ENCODE data around the gene COPS8.

The COPS8 gene

DNA sequence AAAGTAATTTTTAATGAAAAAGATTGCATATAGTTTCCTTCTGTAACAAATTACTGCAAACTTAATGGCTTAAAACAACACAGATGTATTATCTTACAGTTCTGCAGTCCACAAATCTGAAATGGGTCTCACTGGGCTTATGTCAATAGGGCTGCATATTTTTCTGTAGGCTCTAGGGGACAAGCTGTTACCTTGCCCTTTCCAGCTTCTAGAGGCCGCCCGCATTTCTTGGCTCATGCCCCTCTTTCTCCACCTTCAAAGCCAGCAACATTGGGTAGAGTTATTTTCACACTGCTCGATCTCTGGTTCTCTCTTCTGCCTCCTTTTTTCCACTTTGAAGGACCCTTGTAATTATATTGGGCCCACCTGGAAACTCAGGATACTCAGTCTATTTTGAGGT, 16.7 kb downstream of the COPS8 start:
- DNase-seq = no peak

- no peak for DNase-seq
Measured at GRCh38 chr2:237109421-237109934, 23.8 kb downstream of the COPS8 start.

DNA sequence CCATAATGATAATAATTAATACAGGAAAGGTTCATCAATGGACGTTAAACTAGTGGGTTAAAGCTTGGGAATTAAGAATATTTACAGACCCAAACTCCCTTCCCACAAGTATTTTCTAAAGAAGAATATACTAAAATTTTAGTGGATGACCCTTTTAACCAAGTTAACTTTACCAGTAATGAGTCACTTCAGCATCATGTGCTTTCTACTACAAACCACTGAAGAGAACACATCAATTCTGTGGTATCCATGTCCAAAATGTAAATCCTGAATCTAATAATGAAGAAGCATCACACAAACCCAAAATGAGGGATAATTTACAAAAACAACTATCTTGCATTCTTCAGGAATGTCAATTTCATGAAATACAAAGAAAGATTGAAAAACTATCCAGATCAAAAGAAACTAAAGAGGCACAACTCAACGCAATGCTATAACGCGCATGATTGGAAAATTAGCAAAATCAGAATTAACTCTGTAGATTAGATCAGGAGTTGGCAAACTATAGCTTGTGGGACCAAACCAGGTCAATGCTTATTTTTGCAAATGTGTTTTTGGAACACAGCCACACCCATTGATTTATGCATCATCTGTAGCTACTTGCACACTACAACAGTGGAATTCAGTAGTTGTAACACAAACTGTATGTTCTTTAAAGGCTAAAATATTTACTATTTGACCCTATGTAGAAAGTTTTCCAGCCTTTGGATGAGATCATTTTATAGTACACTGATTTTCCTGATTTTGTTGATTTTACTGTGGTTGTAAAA, 27.5 kb downstream of the COPS8 start:
- DNase-seq = no peak

DNA sequence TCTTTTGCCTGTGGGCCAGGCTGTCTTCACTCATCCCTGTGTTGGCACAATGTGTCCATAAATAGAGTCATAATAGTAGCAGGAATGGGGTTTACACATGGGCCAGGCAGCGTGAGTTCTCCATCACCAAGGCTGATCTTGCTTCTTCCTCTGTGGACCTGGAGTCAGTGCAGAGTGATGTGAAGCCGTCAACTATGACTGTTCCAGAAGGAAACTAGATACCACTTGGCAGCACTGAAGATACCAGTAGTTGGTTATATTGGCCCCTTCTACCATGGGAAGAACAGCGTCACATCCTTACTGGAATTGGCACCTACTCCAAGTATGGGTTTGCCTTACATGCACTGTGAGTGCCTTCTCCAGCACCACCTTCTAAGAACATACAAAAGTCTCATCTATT, 30.2 kb downstream of the COPS8 start:
- DNase-seq = no peak

DNA sequence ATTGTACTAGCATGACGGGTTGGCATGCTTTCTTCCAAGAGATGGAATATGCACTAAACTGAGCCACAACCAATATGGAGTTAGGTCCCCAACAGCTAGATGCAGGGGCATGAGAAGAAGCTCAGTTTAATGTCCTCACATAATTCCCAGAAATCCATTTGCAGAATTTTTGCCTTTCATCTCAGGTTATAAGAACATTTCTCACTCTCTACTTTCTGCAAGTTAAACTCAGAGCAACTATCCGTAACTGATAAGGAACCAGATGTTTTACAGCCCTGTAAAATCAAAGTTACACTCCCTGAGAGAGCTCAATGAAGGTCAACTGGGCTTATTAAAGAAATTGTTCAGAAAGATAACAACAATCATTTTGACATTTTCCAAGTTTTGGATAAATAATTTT, 30.7 kb downstream of the COPS8 start:
- DNase-seq = no peak

DNA sequence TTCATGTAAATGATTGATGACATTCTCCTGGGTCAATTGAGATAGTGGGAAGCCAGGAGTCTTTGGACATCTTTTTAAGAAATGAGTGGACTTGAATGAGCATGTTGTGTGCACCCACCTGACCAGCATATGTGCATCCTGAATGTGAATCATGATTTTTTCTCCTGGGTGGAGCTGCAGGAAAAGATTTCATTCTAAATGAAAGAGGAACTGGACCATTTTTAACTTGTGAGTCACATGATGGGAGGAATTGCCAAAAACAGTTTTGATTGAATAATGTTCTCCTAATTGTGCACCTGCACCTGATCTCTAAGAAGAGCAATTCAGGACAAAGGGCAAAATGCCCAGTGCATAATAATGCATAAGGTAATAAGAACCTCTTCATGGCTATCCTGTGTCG, 32.3 kb downstream of the COPS8 start:
- no peak for DNase-seq

GRCh38 chr2:237118561-237119155, 33.0 kb downstream of the COPS8 start:
- no peak for DNase-seq

GRCh38 chr2:237120916-237121315, 35.2 kb downstream of the COPS8 start:
- DNase-seq = no peak

DNA sequence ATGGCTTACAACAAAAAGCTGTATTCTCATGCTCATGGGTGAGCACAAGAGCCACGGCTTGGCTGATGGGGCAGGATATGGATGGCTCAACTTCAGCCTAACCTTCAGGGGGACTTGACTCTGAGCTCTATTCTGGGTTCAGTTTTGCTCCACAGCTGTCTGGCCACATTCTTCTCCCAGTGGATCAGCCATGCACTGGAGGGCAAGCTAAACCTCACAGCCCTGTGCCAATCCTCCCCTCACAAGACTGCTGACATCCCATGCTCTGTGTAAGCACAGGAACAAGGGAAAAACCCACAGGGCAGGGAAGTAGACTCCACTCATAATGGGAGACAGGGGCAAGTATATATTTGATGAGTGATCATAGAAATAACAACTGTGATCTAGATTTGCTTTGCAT, 35.6 kb downstream of the COPS8 start:
- DNase-seq = no peak

- DNase-seq = peak; percentile 28
Measured at GRCh38 chr2:237122214-237122666, 36.6 kb downstream of the COPS8 start.

DNA sequence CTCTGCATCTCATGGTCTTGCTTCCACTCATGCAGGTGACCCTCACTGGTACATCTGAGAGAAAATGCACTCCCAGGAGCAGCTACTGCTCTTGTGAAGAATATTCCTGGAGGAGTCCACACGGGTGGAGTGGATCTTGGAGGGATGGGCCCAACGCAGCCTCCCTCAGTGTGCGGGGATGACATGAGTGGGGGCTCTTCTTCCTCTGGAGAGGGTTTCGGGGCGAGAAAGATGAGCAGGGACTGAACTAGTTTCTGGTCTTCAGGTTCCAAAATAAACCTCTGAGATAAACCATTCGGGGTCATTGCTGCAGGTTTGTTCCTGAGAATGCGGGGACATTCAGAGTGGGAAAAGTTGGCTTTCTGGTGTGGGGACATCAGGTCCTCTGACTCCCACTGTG, 39.1 kb downstream of the COPS8 start:
- no peak for DNase-seq

- DNase-seq = no peak
Measured at GRCh38 chr2:237125967-237126366, 40.3 kb downstream of the COPS8 start.

- DNase-seq = no peak
Measured at GRCh38 chr2:237126519-237127174, 41.0 kb downstream of the COPS8 start.

- no peak for DNase-seq
Measured at GRCh38 chr2:237128026-237128703, 42.5 kb downstream of the COPS8 start.

GRCh38 chr2:237128845-237129592, 43.3 kb downstream of the COPS8 start:
- no peak for DNase-seq

DNA sequence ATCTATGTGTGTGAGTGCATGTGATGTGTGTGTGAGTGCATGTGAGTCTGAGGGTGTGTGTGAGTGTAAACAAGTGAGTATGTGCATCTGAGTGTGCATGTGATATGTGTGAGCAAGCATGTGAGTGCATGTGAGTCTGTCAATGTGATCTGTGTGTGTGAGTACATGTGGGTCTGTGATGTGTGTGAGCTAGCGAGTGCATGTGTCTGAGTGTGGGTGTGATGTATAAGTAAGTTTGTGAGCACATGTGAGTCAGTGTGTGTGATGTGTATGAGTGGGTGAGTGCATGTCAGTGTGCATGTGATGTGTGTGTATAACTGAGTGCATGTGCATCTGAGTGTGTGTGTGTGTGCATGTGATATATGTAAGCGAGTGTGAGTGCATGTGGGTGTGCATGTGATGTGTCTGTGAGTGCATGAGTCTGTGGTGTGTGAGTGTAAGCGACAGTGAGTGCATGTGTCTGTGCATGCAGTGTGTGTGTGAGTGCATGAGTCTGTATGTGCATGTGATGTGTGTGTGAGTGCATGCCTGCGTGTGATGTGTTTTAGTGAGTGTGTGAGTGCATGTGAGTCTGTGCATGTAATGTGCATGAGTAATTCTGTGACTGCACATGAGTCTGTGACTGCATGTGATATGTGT, 44.1 kb downstream of the COPS8 start:
- no peak for DNase-seq

DNA sequence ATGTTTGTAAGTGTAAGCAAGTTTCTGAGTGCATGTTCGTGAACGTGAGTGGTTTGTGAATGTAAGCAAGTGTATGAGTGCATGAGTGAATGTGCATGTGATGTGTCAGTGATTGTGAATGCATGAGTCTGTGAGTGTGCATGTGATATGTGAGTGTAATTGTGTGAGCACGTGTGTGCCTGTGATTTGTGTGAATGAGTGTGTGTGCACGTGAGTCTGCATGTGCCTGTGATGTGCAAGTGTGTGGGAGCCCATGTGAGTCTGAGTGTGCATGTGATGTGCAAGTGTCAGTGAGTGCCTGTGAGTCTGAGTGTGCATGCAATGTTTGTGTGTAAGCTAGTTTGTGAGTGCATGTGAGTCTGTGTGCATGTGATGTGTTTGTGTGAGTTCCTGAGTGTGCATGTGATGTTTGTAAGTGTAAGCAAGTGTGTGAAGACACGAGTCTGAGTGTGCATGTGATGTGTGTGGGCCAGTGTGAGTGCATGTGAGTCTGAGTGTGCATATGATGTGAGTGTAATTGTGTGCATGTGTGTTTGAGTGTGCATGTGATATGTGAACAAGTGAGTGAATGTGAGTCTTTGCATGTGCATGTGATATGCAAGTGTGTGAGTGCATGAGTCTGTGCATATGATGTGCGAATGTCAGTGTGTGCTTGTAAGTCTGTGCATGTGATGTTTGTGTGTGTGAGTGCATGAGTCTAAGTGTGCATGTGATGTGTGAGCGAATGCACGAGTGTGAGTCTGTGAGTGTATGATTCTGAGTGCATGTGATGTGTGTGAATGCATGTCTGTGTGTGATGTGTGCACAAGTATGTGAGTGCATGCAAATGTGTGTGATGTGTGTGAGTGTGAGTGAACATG, 45.1 kb downstream of the COPS8 start:
- DNase-seq = no peak

DNA sequence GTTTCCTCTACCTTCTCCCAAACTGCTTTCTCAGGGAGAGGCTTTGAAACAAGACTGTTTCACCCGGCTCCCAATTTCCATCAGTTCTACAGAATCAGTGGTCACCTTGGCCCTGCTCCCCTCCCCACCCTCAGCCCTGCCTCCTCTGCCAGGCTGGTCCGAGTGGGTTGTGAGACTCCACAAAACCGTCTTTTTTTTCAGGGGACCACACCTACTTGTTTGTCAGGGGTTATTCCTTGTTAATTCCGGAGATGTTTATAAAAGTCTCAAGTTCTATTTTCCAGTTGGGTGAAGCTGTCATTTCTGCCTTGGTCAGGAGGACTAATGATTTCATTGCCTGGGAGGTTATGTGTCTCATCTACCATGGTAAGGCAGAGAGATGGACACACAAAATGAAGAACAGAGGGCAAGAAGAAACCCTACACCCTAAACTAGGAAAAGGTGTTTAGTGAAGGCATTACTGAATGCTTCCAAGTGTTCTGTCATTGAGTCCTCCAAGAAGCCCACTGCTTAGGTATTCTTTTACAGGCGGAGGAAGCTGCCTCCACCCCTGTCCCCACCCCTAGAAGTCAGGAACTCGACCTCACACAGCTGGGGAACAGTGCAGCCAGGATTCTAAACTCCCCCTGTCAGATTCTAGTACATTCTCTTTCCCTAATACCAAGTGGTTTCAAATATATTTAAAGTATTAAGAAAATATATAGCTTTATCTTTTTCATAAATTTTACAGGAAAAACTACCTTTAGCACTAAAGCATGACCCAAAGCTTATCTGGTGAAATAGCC, 46.3 kb downstream of the COPS8 start:
- no peak for DNase-seq

DNA sequence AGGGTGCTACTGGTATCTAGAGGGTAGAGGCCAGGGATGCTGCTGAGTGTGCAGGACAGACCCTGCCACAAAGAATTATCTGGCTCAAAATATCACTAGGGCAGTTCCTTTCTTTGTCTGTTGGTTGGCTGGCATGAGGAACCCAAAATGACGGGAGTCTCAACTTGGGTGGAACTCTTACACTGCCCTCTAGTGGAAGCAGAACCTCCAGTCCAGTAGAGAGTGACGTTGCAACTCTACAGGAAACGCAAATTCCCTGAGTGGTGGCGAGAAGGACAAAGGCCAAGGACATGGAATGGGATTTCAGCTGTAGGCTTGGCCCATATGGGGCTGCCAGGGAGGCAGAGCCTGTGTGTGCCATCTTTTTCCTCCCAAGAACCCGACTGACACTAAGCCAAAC, 47.1 kb downstream of the COPS8 start:
- no peak for DNase-seq
